Thyroid gland (tissue), 4 donors: ENCODE results near the gene EPS8.

ENCODE experiments used
- POLR2A ChIP-seq, 2 donors: fragments of 450-650 bp; IDR thresholded peaks; one replicate each; pipeline ENCODE4 v1.6.1; 2017; ENCODE audit warnings: antibody characterized with exemption in 2 of 2, mild to moderate bottlenecking in 2 of 2, moderate library complexity in 1 of 2
- TF ChIP-seq, protein P1 (sequence below), 6 experiments: fragments of 200-600 bp in 3 of 6; fragments of 450-650 bp in 3 of 6; sonication (generic) in 3 of 6; IDR thresholded peaks; one replicate each; pipeline ENCODE4 v1.5.1; 2016 to 2019; ENCODE audit warnings: antibody characterized with exemption in 6 of 6, mild to moderate bottlenecking in 2 of 6, inconsistent platforms in 1 of 6, moderate library complexity in 1 of 6

GRCh38 chr12:15592934-15593333 lies 196.3 kb downstream of the EPS8 start:
- TF ChIP-seq POLR2A (IDR thresholded peaks at IDR 0.05): no peak
- TF ChIP-seq, protein P1, sequence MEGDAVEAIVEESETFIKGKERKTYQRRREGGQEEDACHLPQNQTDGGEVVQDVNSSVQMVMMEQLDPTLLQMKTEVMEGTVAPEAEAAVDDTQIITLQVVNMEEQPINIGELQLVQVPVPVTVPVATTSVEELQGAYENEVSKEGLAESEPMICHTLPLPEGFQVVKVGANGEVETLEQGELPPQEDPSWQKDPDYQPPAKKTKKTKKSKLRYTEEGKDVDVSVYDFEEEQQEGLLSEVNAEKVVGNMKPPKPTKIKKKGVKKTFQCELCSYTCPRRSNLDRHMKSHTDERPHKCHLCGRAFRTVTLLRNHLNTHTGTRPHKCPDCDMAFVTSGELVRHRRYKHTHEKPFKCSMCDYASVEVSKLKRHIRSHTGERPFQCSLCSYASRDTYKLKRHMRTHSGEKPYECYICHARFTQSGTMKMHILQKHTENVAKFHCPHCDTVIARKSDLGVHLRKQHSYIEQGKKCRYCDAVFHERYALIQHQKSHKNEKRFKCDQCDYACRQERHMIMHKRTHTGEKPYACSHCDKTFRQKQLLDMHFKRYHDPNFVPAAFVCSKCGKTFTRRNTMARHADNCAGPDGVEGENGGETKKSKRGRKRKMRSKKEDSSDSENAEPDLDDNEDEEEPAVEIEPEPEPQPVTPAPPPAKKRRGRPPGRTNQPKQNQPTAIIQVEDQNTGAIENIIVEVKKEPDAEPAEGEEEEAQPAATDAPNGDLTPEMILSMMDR (IDR thresholded peaks at IDR 0.05): no peak
